Measurements from ENCODE around the gene DCAF10.

DNA sequence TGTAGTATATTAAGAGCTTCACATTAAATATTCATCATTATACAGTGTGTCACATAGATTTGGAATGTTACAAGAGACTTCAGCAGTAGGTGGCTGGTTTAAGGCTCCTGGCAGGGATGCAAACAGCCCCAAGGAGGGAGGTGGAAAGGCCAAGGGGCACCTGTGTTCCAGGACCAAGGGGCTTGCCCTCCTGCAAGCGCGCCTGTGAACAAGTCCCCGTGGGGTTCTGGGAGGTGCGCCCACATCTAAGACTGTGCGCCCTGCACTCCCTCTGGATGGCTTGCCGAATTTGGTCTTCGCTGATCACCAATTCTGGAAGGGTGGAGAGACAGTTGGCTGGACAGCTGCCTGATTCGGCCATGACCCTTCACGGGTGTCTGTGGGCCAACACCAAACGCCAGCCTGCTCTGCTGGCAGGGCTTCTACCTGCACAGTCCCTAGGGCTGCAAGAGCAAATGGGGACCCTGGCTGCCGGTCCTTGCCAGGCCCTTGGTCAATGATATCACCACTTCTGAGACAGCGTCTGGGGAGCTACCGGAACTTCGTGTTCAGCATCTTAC is 115.4 kb downstream of the DCAF10 start:
- TF ChIP-seq, protein P1, sequence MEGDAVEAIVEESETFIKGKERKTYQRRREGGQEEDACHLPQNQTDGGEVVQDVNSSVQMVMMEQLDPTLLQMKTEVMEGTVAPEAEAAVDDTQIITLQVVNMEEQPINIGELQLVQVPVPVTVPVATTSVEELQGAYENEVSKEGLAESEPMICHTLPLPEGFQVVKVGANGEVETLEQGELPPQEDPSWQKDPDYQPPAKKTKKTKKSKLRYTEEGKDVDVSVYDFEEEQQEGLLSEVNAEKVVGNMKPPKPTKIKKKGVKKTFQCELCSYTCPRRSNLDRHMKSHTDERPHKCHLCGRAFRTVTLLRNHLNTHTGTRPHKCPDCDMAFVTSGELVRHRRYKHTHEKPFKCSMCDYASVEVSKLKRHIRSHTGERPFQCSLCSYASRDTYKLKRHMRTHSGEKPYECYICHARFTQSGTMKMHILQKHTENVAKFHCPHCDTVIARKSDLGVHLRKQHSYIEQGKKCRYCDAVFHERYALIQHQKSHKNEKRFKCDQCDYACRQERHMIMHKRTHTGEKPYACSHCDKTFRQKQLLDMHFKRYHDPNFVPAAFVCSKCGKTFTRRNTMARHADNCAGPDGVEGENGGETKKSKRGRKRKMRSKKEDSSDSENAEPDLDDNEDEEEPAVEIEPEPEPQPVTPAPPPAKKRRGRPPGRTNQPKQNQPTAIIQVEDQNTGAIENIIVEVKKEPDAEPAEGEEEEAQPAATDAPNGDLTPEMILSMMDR (optimal IDR thresholded peaks at IDR 0.05 in 1 of 3, IDR thresholded peaks at IDR 0.05 in 1 of 3, conservative IDR thresholded peaks at IDR 0.05 in 1 of 3; ENCODE audit: extremely low read depth in 1 of 3, insufficient read depth in 2 of 3, low read length in 3 of 3), result no peak
- TF ChIP-seq EZH2 (IDR thresholded peaks at IDR 0.05; ENCODE audit: low read length), result no peak

Data from keratinocyte (primary cell).